HK-2 (cell line): ENCODE measurements around the gene ATAD2B.

ENCODE experiments used
- DNase-seq: peaks from one replicate; pipeline ENCODE4 v3.0.0-alpha.2; 2018; ENCODE audit not compliant: unreplicated experiment

The ATAD2B gene

GRCh38 chr2:23837871-23838270 lies 89.1 kb downstream of the ATAD2B start:
- DNase-seq = no peak

GRCh38 chr2:23836971-23837565 lies 89.9 kb downstream of the ATAD2B start:
- DNase-seq = no peak

DNA sequence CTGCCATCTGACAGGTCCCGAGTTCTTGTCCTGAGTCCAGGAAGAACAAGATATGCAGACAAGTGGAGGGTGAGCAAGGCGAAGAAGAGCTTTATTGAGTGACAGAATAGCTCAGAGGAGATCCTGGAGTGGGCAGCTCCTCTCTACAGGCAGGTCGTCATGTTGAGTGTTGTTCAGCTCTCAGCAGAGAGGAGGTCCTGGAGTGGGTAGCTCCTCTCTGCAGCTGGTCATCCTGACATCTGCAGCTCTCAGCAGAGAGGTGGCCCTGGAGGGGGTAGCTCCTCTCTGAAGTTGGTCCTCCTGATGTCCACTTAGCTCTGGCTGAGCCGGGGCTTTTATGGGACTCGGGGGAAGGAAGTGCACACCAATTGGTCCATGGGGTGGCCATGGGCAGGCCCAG lies 90.4 kb downstream of the ATAD2B start:
- DNase-seq = no peak

GRCh38 chr2:23835988-23836387 lies 90.9 kb downstream of the ATAD2B start:
- no peak for DNase-seq

GRCh38 chr2:23835423-23835822 lies 91.5 kb downstream of the ATAD2B start:
- DNase-seq = no peak

DNA sequence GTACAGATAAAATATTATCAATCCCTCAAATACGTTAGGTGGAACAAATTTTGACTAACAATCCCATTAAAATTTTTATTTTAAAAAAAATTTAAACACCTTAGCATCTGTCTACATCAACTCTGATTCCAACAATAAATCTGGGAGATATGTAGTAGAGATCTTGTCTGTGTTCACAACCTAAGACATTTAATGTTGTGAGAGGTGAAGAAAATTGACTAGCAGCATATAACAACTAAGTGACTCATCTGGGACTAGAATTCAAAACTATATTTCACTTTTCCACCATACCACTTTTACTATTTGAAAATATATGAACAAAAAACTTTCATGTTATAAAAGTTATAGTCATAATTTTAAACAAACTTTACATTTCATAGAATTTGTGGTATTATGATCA lies 97.9 kb downstream of the ATAD2B start:
- DNase-seq = no peak

GRCh38 chr2:23828256-23828980 lies 98.5 kb downstream of the ATAD2B start:
- DNase-seq = no peak

GRCh38 chr2:23827287-23827686 lies 99.6 kb downstream of the ATAD2B start:
- no peak for DNase-seq

- no peak for DNase-seq
These were observed 100.2 kb downstream of the ATAD2B start for GRCh38 chr2:23826771-23827170.

DNA sequence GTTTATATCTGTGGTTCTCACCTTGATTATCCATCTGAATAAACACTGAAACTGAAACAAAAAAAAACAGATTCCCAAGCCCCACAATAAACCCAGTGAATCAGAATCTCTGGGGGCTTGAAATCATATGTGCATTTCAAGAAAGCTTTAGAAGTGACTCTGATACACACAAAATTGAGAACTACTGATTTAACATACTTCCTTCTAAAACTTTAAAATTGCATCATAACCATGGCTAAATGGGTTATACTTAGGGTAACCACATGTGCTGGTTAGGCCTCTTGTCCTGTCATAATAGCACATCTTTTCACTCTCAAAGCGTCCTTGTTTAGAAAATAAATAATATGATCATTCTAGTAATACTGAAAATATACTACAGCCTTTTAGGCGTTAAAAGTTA lies 100.9 kb downstream of the ATAD2B start:
- DNase-seq = no peak

- DNase-seq = peak; percentile 11
These were observed 102.1 kb downstream of the ATAD2B start for GRCh38 chr2:23824777-23825212.

GRCh38 chr2:23823863-23824262 lies 103.1 kb downstream of the ATAD2B start:
- DNase-seq = no peak

GRCh38 chr2:23814963-23815362 lies 112.0 kb downstream of the ATAD2B start:
- DNase-seq = no peak

GRCh38 chr2:23813438-23813837 lies 113.5 kb downstream of the ATAD2B start:
- no peak for DNase-seq

DNA sequence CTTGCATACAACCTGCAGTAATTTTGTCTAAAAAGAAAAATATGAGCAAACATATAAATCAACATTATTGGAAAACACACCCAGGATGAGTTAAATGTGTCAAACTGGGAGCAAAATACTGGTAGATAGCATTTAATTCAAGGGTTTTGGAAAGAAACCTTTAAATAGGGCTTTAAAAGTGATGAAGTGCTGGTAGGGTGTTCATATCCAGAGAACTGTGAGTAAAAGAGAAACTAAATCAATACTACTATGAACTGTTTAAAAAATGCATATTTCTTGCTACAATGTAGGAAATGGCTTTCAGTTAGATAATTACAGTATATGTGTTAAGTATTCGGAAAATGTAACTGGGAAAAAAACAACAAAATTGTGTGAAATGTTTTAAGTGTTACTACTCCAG lies 117.8 kb downstream of the ATAD2B start:
- no peak for DNase-seq

- no peak for DNase-seq
These were observed 120.2 kb downstream of the ATAD2B start for GRCh38 chr2:23806665-23807249.

GRCh38 chr2:23806201-23806600 lies 120.7 kb downstream of the ATAD2B start:
- DNase-seq = no peak

DNA sequence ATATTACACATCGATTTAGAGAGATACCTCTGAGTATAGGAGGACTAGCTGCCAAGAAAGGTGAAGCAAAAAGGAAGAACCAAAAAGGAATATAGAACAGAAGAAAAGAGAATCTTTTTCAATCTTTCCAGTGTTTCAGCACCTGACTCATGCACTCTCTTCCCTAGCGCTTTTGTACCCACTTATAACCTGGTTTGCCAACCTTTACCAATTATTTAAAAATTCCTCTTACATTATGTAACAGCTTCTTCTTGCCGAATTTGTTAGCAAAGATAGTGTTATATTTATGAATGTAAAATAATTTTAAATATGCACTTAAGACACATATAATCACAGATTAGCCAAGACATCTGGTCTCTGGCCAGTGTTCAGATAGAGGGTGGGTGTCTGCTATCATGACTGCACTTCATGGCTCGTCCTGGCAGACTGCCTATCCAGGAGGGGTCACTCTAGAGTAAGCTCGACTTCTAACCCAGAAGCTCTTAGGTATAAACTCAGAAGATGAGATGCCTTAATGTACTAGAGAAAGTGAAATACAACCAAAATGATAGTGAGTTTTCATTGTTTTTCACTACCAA lies 122.9 kb downstream of the ATAD2B start:
- DNase-seq = no peak

GRCh38 chr2:23803264-23803964 lies 123.5 kb downstream of the ATAD2B start:
- no peak for DNase-seq

DNA sequence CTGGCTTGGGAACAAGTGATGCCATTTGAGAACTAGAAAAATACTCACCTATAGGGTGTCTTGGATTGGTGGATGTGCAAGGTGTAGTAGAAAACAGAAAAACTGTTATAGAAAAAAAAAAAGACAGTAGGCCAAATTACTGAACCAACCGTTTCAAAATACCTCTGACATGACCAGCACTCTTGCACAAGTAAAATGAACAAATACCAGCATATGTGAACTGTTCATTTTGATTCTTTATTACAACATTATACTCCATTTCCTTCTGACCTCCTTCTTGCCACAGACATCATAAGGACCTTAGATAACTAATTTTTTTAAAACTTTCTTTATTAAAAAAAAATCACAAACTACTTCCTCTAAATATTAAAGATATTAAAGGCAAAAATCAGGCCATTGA lies 125.5 kb downstream of the ATAD2B start:
- no peak for DNase-seq

GRCh38 chr2:23794234-23794633 lies 132.7 kb downstream of the ATAD2B start:
- DNase-seq = no peak

GRCh38 chr2:23793476-23793875 lies 133.4 kb downstream of the ATAD2B start:
- DNase-seq = no peak
